ENCODE data around the gene ERRFI1. TPM values are rescaled to one million over a fixed set of nuclear protein-coding genes. Genes with fewer than 3 reads are reported as not detected.

ERRFI1 gene
- total and polyA plus RNA-seq, 4 donors: 60.7 to 424 (median 106) TPM

DNA sequence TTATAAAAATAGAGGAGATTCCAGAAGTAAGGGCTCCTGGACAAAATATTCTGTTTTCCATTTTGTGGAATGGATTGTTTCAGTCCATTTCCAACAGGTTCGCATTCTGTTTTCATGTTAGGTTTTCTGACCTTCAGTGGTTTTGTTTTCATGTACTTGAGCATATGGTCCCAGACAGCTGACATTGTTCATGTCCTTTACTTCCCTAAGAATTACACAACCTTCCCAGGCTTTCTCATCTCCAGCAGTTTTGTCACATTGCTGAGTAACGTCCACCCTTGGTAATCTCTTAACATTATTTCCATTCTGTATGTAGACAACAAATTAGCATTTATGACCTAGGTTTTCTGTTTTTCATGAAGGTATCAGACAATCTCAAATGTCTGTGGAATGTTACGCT, 21.0 kb upstream of the ERRFI1 start:
- Histone ChIP-seq H3K9me3 (ENCODE audit: control insufficient read depth in 4 of 4, low read length in 3 of 4) (no peaks in the 10 kb centered on the region), H3K36me3 (ENCODE audit: control insufficient read depth in 4 of 4, insufficient read depth in 3 of 4, low read depth in 1 of 4, low read length in 3 of 4) (no peaks in the 10 kb centered on the region), H3K27me3 (ENCODE audit: control insufficient read depth in 4 of 4, insufficient read depth in 4 of 4, low read length in 3 of 4) (no peaks in the 10 kb centered on the region), H3K27ac (ENCODE audit: low read depth in 1 of 2, low read length in 2 of 2) (no peak overlapping the region), H3K9ac (ENCODE audit: low read depth in 1 of 2, low read length in 2 of 2) (no peak overlapping the region), H3K4me1 (ENCODE audit: control insufficient read depth in 4 of 4, insufficient read depth in 4 of 4, low read length in 3 of 4) (no peaks in the 10 kb centered on the region), H3K4me3 (ENCODE audit: low read depth in 1 of 3, low read length in 3 of 3) (no peak overlapping the region)
- WGBS: 84% methylated on average over 3 of the region's 3 CpGs
- TF ChIP-seq, protein P1, sequence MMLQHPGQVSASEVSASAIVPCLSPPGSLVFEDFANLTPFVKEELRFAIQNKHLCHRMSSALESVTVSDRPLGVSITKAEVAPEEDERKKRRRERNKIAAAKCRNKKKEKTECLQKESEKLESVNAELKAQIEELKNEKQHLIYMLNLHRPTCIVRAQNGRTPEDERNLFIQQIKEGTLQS (IDR thresholded peaks at IDR 0.05): no peak
- TF ChIP-seq, protein P2, sequence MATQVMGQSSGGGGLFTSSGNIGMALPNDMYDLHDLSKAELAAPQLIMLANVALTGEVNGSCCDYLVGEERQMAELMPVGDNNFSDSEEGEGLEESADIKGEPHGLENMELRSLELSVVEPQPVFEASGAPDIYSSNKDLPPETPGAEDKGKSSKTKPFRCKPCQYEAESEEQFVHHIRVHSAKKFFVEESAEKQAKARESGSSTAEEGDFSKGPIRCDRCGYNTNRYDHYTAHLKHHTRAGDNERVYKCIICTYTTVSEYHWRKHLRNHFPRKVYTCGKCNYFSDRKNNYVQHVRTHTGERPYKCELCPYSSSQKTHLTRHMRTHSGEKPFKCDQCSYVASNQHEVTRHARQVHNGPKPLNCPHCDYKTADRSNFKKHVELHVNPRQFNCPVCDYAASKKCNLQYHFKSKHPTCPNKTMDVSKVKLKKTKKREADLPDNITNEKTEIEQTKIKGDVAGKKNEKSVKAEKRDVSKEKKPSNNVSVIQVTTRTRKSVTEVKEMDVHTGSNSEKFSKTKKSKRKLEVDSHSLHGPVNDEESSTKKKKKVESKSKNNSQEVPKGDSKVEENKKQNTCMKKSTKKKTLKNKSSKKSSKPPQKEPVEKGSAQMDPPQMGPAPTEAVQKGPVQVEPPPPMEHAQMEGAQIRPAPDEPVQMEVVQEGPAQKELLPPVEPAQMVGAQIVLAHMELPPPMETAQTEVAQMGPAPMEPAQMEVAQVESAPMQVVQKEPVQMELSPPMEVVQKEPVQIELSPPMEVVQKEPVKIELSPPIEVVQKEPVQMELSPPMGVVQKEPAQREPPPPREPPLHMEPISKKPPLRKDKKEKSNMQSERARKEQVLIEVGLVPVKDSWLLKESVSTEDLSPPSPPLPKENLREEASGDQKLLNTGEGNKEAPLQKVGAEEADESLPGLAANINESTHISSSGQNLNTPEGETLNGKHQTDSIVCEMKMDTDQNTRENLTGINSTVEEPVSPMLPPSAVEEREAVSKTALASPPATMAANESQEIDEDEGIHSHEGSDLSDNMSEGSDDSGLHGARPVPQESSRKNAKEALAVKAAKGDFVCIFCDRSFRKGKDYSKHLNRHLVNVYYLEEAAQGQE (IDR thresholded peaks at IDR 0.05): no peak
- TF ChIP-seq, protein P3, sequence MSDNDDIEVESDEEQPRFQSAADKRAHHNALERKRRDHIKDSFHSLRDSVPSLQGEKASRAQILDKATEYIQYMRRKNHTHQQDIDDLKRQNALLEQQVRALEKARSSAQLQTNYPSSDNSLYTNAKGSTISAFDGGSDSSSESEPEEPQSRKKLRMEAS (IDR thresholded peaks at IDR 0.05): no peak
- TF ChIP-seq GABPA (IDR thresholded peaks at IDR 0.05 in 1 of 2, conservative IDR thresholded peaks at IDR 0.05 in 1 of 2): no peak
- TF ChIP-seq HNF4A (conservative IDR thresholded peaks at IDR 0.05): no peak
- TF ChIP-seq, protein P4, sequence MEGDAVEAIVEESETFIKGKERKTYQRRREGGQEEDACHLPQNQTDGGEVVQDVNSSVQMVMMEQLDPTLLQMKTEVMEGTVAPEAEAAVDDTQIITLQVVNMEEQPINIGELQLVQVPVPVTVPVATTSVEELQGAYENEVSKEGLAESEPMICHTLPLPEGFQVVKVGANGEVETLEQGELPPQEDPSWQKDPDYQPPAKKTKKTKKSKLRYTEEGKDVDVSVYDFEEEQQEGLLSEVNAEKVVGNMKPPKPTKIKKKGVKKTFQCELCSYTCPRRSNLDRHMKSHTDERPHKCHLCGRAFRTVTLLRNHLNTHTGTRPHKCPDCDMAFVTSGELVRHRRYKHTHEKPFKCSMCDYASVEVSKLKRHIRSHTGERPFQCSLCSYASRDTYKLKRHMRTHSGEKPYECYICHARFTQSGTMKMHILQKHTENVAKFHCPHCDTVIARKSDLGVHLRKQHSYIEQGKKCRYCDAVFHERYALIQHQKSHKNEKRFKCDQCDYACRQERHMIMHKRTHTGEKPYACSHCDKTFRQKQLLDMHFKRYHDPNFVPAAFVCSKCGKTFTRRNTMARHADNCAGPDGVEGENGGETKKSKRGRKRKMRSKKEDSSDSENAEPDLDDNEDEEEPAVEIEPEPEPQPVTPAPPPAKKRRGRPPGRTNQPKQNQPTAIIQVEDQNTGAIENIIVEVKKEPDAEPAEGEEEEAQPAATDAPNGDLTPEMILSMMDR (IDR thresholded peaks at IDR 0.05; ENCODE audit: low read depth, low read length, missing input control): no peak
- no peak for TF ChIP-seq RXRA (IDR thresholded peaks at IDR 0.05)
- no peak for TF ChIP-seq FOXA1 (IDR thresholded peaks at IDR 0.05)
- no peak for TF ChIP-seq EGR1 (IDR thresholded peaks at IDR 0.05; ENCODE audit: low read depth in 2 of 2)
- no peak for TF ChIP-seq JUND (IDR thresholded peaks at IDR 0.05)
- no peak for TF ChIP-seq NR2F2 (IDR thresholded peaks at IDR 0.05)
- no peak for TF ChIP-seq FOXA2 (IDR thresholded peaks at IDR 0.05)
- no peak for DNase-seq (ENCODE audit: low spot score)

GRCh38 chr1:8046391-8046790, 20.3 kb upstream of the ERRFI1 start:
- Histone ChIP-seq H3K27me3 (ENCODE audit: control insufficient read depth in 4 of 4, insufficient read depth in 4 of 4, low read length in 3 of 4) (no peaks in the 10 kb centered on the region), H3K4me3 (ENCODE audit: low read depth in 1 of 3, low read length in 3 of 3) (no peak overlapping the region), H3K36me3 (ENCODE audit: control insufficient read depth in 4 of 4, insufficient read depth in 3 of 4, low read depth in 1 of 4, low read length in 3 of 4) (no peaks in the 10 kb centered on the region), H3K9me3 (ENCODE audit: control insufficient read depth in 4 of 4, low read length in 3 of 4) (no peaks in the 10 kb centered on the region), H3K9ac (ENCODE audit: low read depth in 1 of 2, low read length in 2 of 2) (no peak overlapping the region), H3K27ac (ENCODE audit: low read depth in 1 of 2, low read length in 2 of 2) (no peak overlapping the region), H3K4me1 (ENCODE audit: control insufficient read depth in 4 of 4, insufficient read depth in 4 of 4, low read length in 3 of 4) (no peaks in the 10 kb centered on the region)
- WGBS: 97% methylated on average over 12 of the region's 12 CpGs
- no peak for DNase-seq (ENCODE audit: low spot score)
- no peak for TF ChIP-seq JUND (IDR thresholded peaks at IDR 0.05)
- TF ChIP-seq, protein P1 (IDR thresholded peaks at IDR 0.05): no peak
- TF ChIP-seq, protein P5, sequence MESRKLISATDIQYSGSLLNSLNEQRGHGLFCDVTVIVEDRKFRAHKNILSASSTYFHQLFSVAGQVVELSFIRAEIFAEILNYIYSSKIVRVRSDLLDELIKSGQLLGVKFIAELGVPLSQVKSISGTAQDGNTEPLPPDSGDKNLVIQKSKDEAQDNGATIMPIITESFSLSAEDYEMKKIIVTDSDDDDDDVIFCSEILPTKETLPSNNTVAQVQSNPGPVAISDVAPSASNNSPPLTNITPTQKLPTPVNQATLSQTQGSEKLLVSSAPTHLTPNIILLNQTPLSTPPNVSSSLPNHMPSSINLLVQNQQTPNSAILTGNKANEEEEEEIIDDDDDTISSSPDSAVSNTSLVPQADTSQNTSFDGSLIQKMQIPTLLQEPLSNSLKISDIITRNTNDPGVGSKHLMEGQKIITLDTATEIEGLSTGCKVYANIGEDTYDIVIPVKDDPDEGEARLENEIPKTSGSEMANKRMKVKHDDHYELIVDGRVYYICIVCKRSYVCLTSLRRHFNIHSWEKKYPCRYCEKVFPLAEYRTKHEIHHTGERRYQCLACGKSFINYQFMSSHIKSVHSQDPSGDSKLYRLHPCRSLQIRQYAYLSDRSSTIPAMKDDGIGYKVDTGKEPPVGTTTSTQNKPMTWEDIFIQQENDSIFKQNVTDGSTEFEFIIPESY (IDR thresholded peaks at IDR 0.05): no peak
- no peak for TF ChIP-seq TAF1 (conservative IDR thresholded peaks at IDR 0.05)
- TF ChIP-seq, protein P3 (IDR thresholded peaks at IDR 0.05): no peak
- TF ChIP-seq NR2F2 (IDR thresholded peaks at IDR 0.05): no peak
- TF ChIP-seq RAD21 (IDR thresholded peaks at IDR 0.05): no peak
- no peak for TF ChIP-seq EGR1 (IDR thresholded peaks at IDR 0.05; ENCODE audit: low read depth in 2 of 2)
- no peak for TF ChIP-seq HNF4G (IDR thresholded peaks at IDR 0.05)
- no peak for TF ChIP-seq RXRA (IDR thresholded peaks at IDR 0.05)
- TF ChIP-seq, protein P2 (IDR thresholded peaks at IDR 0.05): no peak

Data from liver (tissue), 9 donors.